CD8-positive, alpha-beta memory T cell (primary cell): ENCODE data around the gene ANKFN1. TPM values are rescaled to one million over a fixed set of nuclear protein-coding genes. Genes with fewer than 3 reads are reported as not detected.

Source experiments
- CTCF ChIA-PET: fragments of 350-600 bp; sonication (Branson Sonifier 250); formaldehyde crosslinking; loops from one replicate; lab custom pipeline; 2021; ENCODE audit warnings: antibody characterized with exemption; lab: Charles Lee
- POLR2A ChIA-PET: fragments of 350-600 bp; sonication (Branson Sonifier 250); formaldehyde crosslinking; loops from one replicate; lab custom pipeline; 2021; ENCODE audit warnings: antibody characterized with exemption; lab: Charles Lee
- DNase-seq, 5 donors: peaks; one replicate each; pipeline versions ENCODE4 v3.0.0 to v3.0.0-alpha.2; 2020 to 2022; ENCODE audit warnings: mixed read lengths in 1 of 5
- H3K27ac ChIP-seq: one replicate; pipeline ENCODE4 v1.7.0; 2013; ENCODE audit warnings: low read depth, mild to moderate bottlenecking, low read length, moderate library complexity
- H3K27me3 ChIP-seq: 2 replicates; pipeline ENCODE4 v1.7.0; 2013; ENCODE audit warnings: low read length, mild to moderate bottlenecking; ENCODE audit not compliant: insufficient read depth, poor library complexity, severe bottlenecking
- H3K36me3 ChIP-seq: 2 replicates; pipeline ENCODE4 v1.7.0; 2013; ENCODE audit warnings: mild to moderate bottlenecking, low read length, moderate library complexity; ENCODE audit not compliant: insufficient read depth
- H3K4me1 ChIP-seq: 2 replicates; pipeline ENCODE4 v1.7.0; 2013; ENCODE audit warnings: mild to moderate bottlenecking, low read length, moderate library complexity; ENCODE audit not compliant: insufficient read depth
- H3K4me3 ChIP-seq: 2 replicates; pipeline ENCODE4 v1.7.0; 2013; ENCODE audit warnings: mild to moderate bottlenecking, low read length
- H3K9me3 ChIP-seq: 2 replicates; pipeline ENCODE4 v1.7.0; 2013; ENCODE audit warnings: mild to moderate bottlenecking, low read length
- H3K27ac Mint-ChIP-seq, 8 donors: one replicate each; pipeline ENCODE4 v1.8.0; 2020 to 2021; ENCODE audit warnings: mixed read lengths in 8 of 8, mild to moderate bottlenecking in 6 of 8, inconsistent platforms in 3 of 8, moderate library complexity in 3 of 8
- H3K27me3 Mint-ChIP-seq, 2 donors: one replicate each; pipeline ENCODE4 v1.8.0; 2020 to 2021; ENCODE audit warnings: mixed read lengths in 2 of 2, mild to moderate bottlenecking in 1 of 2, moderate library complexity in 1 of 2
- H3K36me3 Mint-ChIP-seq, 3 donors: one replicate each; pipeline ENCODE4 v1.8.0; 2020 to 2021; ENCODE audit warnings: mixed read lengths in 3 of 3, inconsistent platforms in 1 of 3, mild to moderate bottlenecking in 1 of 3
- H3K4me1 Mint-ChIP-seq, 3 donors: one replicate each; pipeline ENCODE4 v1.8.0; 2020 to 2021; ENCODE audit warnings: mixed read lengths in 3 of 3, inconsistent platforms in 1 of 3, mild to moderate bottlenecking in 1 of 3
- H3K4me3 Mint-ChIP-seq, 7 donors: one replicate each; pipeline ENCODE4 v1.8.0; 2020 to 2021; ENCODE audit warnings: mixed read lengths in 7 of 7, mild to moderate bottlenecking in 6 of 7, moderate library complexity in 4 of 7, inconsistent platforms in 2 of 7
- H3K9me3 Mint-ChIP-seq, 5 donors: one replicate each; pipeline ENCODE4 v1.8.0; 2020 to 2022; ENCODE audit warnings: mixed read lengths in 5 of 5, mild to moderate bottlenecking in 3 of 5, moderate library complexity in 2 of 5, inconsistent platforms in 1 of 5
- polyA plus RNA-seq: library from polyadenylated mRNA; unstranded; fragments of 300-500 nt; fragmentation: Illumina TruSeq; gene quantifications from one replicate; pipeline ENCODE4 v1.2.3, GENCODE V29; 2021
- total RNA-seq, 2 experiments: library from RNA; stranded (reverse); gene quantifications; one replicate each; pipeline ENCODE4 v1.2.3, GENCODE V29; 2021

The ANKFN1 gene
- total and polyA plus RNA-seq, 3 experiments from 2014 or later = not detected

- no peaks in the 10 kb centered on the region for H3K36me3 ChIP-seq
- no peak overlapping the region for H3K27ac ChIP-seq
- DNase-seq = no peak
- ChIA-PET POLR2A (no interaction called here), CTCF (no interaction called here)
- H3K27me3 ChIP-seq = no peaks in the 10 kb centered on the region
- Mint-ChIP-seq H3K9me3 (peaks cover 0 to 2% (median 0%) of the 10 kb centered on the region in 5 donors), H3K27ac (no peak overlapping the region), H3K36me3 (no peaks in the 10 kb centered on the region), H3K4me1 (no peaks in the 10 kb centered on the region), H3K4me3 (no peak overlapping the region), H3K27me3 (peaks cover 0 to 4% of the 10 kb centered on the region in 2 donors)
- H3K4me3 ChIP-seq = no peak overlapping the region
- no peaks in the 10 kb centered on the region for H3K9me3 ChIP-seq
- H3K4me1 ChIP-seq = no peaks in the 10 kb centered on the region
Observed at GRCh38 chr17:56171186-56171959, 18.1 kb downstream of the ANKFN1 start.

GRCh38 chr17:56172517-56172982, 19.3 kb downstream of the ANKFN1 start:
- H3K4me3 Mint-ChIP-seq = no peak overlapping the region
- no peak overlapping the region for H3K4me3 ChIP-seq
- no peaks in the 10 kb centered on the region for H3K4me1 ChIP-seq
- H3K36me3 ChIP-seq = no peaks in the 10 kb centered on the region
- peaks cover 0 to 2% (median 0%) of the 10 kb centered on the region in 5 donors for H3K9me3 Mint-ChIP-seq
- peaks cover 0 to 4% of the 10 kb centered on the region in 2 donors for H3K27me3 Mint-ChIP-seq
- ChIA-PET POLR2A (no interaction called here), CTCF (no interaction called here)
- no peak overlapping the region for H3K27ac Mint-ChIP-seq
- no peaks in the 10 kb centered on the region for H3K27me3 ChIP-seq
- H3K36me3 Mint-ChIP-seq = no peaks in the 10 kb centered on the region
- H3K9me3 ChIP-seq = no peaks in the 10 kb centered on the region
- DNase-seq = no peak
- no peaks in the 10 kb centered on the region for H3K4me1 Mint-ChIP-seq
- H3K27ac ChIP-seq = no peak overlapping the region

DNA sequence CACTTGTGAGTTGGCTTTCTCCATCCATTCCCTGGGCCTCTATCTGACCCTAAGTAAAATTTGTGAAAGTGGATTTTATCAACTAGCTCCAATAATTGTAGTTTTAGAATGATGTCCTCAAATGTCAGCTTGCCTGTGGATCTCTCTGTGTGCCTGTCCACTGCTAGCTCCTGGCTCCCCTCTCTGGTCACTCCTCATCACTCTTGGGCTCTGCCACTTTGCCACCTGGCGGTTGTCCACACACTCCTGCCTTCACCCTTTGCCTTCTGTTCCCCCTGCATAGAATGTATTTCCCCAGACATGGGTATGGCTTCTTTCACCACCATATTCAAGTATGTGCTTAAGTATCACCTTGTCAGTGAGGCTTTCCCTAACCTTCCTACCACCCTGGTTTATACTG, 19.8 kb downstream of the ANKFN1 start:
- H3K9me3 ChIP-seq = no peaks in the 10 kb centered on the region
- DNase-seq = no peak
- Mint-ChIP-seq H3K27me3 (peaks cover 0 to 4% of the 10 kb centered on the region in 2 donors), H3K36me3 (no peaks in the 10 kb centered on the region), H3K27ac (no peak overlapping the region), H3K4me1 (no peaks in the 10 kb centered on the region), H3K4me3 (no peak overlapping the region), H3K9me3 (peaks cover 0 to 2% (median 0%) of the 10 kb centered on the region in 5 donors)
- no peaks in the 10 kb centered on the region for H3K4me1 ChIP-seq
- ChIA-PET CTCF (no interaction called here), POLR2A (no interaction called here)
- no peak overlapping the region for H3K27ac ChIP-seq
- H3K27me3 ChIP-seq = no peaks in the 10 kb centered on the region
- no peaks in the 10 kb centered on the region for H3K36me3 ChIP-seq
- H3K4me3 ChIP-seq = no peak overlapping the region

DNA sequence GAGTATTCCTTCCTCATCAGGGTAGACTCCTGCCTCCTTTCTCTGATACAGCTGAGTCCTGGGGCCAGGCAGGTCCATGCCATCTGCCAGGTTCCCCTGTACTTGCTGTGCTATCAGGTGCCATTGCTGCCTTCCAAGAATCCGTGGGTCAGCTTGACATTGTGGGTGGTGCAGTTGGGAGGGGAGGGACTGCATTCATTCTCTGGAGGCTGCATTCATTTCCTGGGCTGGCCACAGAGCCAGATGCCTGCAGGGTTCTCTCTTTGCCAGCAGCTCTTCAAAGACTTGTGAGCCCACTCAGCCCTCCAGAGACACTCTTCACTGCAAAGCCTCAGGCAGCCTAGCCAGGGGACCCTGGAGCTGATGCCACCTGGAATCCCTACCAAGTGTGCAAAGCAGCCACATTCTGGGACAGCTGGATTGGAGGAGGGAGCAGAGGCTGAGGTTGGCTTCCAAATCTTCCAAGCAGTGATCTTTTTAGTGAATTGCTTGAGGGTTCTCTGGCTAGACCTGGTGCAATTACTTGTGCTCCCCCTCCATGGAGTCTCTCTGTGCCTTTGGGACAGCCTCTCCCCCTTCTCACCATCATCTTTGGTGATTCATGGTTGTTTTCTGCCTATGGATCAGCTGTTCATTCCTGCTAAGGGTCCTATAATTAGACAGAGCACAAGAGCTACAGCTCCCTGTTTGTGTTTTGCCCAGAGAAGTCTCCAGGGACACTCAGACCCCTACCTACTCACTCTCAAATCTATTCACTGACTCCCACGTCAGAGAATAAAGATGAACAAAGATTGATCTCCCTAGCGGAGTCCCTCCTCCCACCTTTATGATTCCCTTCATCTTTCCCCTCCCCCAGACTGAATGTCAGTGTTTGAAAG, 20.9 kb downstream of the ANKFN1 start:
- Mint-ChIP-seq H3K27ac (no peak overlapping the region), H3K36me3 (no peaks in the 10 kb centered on the region), H3K4me3 (no peak overlapping the region), H3K4me1 (no peaks in the 10 kb centered on the region), H3K27me3 (peaks cover 0 to 4% of the 10 kb centered on the region in 2 donors), H3K9me3 (no peaks in the 10 kb centered on the region)
- ChIA-PET CTCF (interaction anchor here (1.2 kb wide), 1 partner anchor 43 kb away, joined by 3 read pairs; no protein-coding TSS in a partner anchor), POLR2A (no interaction called here)
- Histone ChIP-seq H3K4me3 (no peak overlapping the region), H3K27ac (no peak overlapping the region), H3K36me3 (no peaks in the 10 kb centered on the region), H3K9me3 (no peaks in the 10 kb centered on the region), H3K27me3 (no peaks in the 10 kb centered on the region), H3K4me1 (no peaks in the 10 kb centered on the region)
- DNase-seq = no peak

- no peaks in the 10 kb centered on the region for H3K9me3 ChIP-seq
- no peaks in the 10 kb centered on the region for H3K4me1 ChIP-seq
- DNase-seq = no peak
- POLR2A ChIA-PET = no interaction called here
- no peak overlapping the region for H3K27ac Mint-ChIP-seq
- peaks cover 0 to 4% of the 10 kb centered on the region in 2 donors for H3K27me3 Mint-ChIP-seq
- no peaks in the 10 kb centered on the region for H3K9me3 Mint-ChIP-seq
- no peaks in the 10 kb centered on the region for H3K36me3 Mint-ChIP-seq
- no peak overlapping the region for H3K4me3 ChIP-seq
- CTCF ChIA-PET = no interaction called here
- H3K27me3 ChIP-seq = no peaks in the 10 kb centered on the region
- no peaks in the 10 kb centered on the region for H3K36me3 ChIP-seq
- no peaks in the 10 kb centered on the region for H3K4me1 Mint-ChIP-seq
- H3K27ac ChIP-seq = no peak overlapping the region
- H3K4me3 Mint-ChIP-seq = no peak overlapping the region
Observed at GRCh38 chr17:56175299-56175955, 22.2 kb downstream of the ANKFN1 start.

GRCh38 chr17:56176091-56176490, 22.8 kb downstream of the ANKFN1 start:
- Mint-ChIP-seq H3K9me3 (no peaks in the 10 kb centered on the region), H3K27ac (no peak overlapping the region), H3K4me1 (no peaks in the 10 kb centered on the region), H3K27me3 (peaks cover 0 to 4% of the 10 kb centered on the region in 2 donors), H3K36me3 (no peaks in the 10 kb centered on the region), H3K4me3 (no peak overlapping the region)
- Histone ChIP-seq H3K4me3 (no peak overlapping the region), H3K9me3 (no peaks in the 10 kb centered on the region), H3K27ac (no peak overlapping the region), H3K27me3 (no peaks in the 10 kb centered on the region), H3K36me3 (no peaks in the 10 kb centered on the region), H3K4me1 (no peaks in the 10 kb centered on the region)
- CTCF ChIA-PET = no interaction called here
- POLR2A ChIA-PET = no interaction called here
- DNase-seq = no peak

DNA sequence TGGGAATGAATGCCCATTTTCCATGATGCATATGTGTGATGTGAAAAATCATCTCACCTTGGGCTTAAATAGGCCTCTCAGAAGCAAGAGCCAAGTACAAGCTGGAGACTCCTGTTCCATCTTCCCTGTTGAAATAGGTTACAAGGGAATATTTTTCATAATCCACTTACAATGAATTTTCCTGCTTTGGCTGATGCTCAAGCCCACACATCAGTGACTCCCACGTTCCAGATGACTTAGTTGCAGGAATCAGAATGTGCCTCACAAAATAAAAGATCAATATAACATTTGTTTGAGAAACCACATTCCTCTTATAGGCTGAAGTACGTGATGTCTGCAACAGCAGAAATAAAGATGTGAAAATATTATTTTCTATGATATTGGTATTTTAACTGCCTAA, 24.1 kb downstream of the ANKFN1 start:
- ChIA-PET CTCF (no interaction called here), POLR2A (no interaction called here)
- no peaks in the 10 kb centered on the region for H3K36me3 Mint-ChIP-seq
- no peaks in the 10 kb centered on the region for H3K9me3 Mint-ChIP-seq
- H3K27ac ChIP-seq = no peak overlapping the region
- H3K4me1 ChIP-seq = no peaks in the 10 kb centered on the region
- H3K27me3 ChIP-seq = no peaks in the 10 kb centered on the region
- no peaks in the 10 kb centered on the region for H3K4me1 Mint-ChIP-seq
- DNase-seq = no peak
- H3K4me3 Mint-ChIP-seq = no peak overlapping the region
- H3K27me3 Mint-ChIP-seq = peaks cover 4% of the 10 kb centered on the region in 2 donors
- no peaks in the 10 kb centered on the region for H3K9me3 ChIP-seq
- no peak overlapping the region for H3K27ac Mint-ChIP-seq
- no peak overlapping the region for H3K4me3 ChIP-seq
- no peaks in the 10 kb centered on the region for H3K36me3 ChIP-seq

DNA sequence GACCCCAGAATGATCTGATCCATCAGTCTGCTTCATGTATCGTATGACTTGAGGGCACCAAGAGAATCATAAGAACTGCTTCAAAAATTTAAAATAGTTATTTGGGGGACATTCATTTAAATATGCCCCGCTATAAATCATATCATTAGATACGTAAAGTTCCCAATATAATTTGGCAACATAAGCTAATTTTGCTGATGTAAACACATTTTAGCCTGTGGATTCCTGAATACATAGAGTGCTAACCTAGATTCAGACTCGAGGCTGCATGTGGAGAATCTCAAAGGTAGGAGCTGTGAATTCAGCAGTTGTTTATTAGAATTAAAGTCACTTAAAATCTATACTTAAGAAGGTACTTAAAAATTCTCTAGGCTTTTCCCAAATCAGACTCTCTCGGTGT, 24.9 kb downstream of the ANKFN1 start:
- Mint-ChIP-seq H3K4me3 (no peak overlapping the region), H3K27me3 (peaks cover 4% of the 10 kb centered on the region in 2 donors), H3K36me3 (no peaks in the 10 kb centered on the region), H3K27ac (no peak overlapping the region), H3K9me3 (no peaks in the 10 kb centered on the region), H3K4me1 (no peaks in the 10 kb centered on the region)
- DNase-seq = no peak
- ChIA-PET POLR2A (no interaction called here), CTCF (no interaction called here)
- H3K4me1 ChIP-seq = no peaks in the 10 kb centered on the region
- no peaks in the 10 kb centered on the region for H3K36me3 ChIP-seq
- no peaks in the 10 kb centered on the region for H3K9me3 ChIP-seq
- H3K27ac ChIP-seq = no peak overlapping the region
- no peak overlapping the region for H3K4me3 ChIP-seq
- H3K27me3 ChIP-seq = no peaks in the 10 kb centered on the region
